C4-2B (cell line): Measurements from ENCODE around the gene CPSF4L.

Experiments used
- ZFX ChIP-seq: fragments of 450-650 bp; IDR thresholded peaks from 2 replicates; pipeline ENCODE4 v1.6.1; 2017
- TF ChIP-seq, protein P1 (sequence below): fragments of 450-650 bp; conservative IDR thresholded peaks from 2 replicates; pipeline ENCODE4 v1.5.1; 2017; ENCODE audit warnings: mild to moderate bottlenecking

DNA sequence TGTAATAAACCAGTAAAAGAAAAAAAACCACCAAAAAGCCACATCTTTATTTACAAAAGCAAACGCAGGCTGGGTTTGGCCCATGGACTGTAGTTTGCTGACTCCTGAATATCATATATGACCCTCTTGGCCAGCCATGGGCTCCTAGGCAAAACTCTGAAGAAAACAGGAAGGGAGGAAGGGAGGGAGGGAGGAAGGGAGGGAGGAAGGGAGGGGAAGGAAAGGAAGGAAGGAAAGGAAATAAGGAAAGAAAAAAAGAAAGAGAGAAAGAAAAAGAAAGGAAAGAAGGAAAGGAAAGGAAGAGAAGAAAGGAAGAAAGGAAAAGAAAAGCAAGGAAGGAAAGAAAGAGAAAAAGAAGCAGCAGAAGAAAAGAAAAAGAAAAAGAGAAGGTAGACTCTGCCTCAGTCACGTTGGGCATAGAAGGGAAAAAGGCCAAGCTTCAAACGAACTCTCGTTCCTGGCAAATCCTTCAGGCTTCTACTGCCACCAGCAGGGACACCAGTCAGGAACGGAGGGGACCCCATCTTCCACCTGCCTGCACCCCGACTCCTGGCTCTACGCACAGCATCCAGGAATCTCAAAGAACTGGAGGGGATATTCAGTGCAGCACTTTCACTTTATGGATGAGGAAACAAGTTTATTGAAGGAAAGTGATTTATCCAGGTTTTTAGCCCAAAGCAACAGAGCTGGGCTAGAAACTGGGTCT is 28.0 kb upstream of the CPSF4L start:
- TF ChIP-seq, protein P1, sequence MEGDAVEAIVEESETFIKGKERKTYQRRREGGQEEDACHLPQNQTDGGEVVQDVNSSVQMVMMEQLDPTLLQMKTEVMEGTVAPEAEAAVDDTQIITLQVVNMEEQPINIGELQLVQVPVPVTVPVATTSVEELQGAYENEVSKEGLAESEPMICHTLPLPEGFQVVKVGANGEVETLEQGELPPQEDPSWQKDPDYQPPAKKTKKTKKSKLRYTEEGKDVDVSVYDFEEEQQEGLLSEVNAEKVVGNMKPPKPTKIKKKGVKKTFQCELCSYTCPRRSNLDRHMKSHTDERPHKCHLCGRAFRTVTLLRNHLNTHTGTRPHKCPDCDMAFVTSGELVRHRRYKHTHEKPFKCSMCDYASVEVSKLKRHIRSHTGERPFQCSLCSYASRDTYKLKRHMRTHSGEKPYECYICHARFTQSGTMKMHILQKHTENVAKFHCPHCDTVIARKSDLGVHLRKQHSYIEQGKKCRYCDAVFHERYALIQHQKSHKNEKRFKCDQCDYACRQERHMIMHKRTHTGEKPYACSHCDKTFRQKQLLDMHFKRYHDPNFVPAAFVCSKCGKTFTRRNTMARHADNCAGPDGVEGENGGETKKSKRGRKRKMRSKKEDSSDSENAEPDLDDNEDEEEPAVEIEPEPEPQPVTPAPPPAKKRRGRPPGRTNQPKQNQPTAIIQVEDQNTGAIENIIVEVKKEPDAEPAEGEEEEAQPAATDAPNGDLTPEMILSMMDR, result no peak
- TF ChIP-seq ZFX, result no peak
